Measurements from ENCODE around the gene MYZAP.
A peak's percentile ranks its signal among the peaks of the same experiment; 100 is the strongest.

The MYZAP gene

DNA sequence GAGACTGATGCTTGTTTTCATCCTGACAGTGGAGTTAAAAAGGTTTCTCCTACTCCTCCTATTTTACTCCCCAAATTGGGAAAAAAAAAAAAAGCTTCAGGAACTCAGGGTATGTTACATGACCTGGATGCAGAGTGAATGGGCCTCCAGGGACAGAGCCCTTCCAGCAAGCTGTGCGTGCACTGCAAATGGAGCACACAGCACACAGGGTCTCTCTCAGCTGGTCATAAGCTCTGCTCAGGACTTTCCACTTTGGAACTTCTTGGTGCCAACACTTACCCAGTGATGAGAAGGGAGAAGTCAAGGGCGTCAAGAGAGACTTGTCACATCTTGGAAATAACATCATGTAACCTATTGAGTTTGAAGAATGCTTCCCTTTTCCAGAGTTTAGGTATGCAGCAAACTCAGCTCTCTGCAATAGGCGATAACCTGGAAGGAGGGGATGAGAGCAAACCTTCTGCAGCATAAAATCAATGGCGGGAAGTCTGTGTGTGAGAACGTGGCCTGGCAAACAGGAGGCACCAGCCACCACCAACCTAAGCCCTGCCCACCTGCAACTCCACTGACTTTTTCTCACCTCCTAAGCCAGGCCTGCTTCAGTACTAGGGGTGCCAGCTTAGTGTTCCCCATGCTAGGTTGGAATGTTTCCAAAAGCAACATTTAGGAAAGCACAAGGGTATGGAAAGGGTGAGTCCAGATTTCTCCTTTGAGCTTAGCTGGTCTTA lies 39.8 kb downstream of the MYZAP start:
- peak; percentile 16 for DNase-seq

DNA sequence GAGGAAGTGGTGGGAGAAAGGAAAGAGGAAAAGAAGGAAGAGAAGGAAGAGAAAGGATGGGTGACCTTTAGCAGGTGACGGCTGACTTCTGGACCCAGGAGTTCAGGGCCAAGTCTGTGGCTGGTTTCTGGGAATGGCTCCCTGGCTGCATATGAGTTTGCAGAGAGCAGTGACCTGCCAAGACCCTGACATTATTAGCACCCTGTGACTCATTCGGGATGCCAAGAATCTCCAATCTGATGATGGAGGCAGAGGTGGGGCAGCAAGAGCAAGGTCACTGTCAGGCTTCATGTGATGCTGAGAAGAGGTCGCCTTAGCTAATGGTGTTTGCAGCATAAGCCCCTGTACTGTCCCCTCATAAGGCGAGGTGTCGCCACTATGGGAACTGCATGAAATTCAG lies 42.6 kb downstream of the MYZAP start:
- no peak for DNase-seq

DNA sequence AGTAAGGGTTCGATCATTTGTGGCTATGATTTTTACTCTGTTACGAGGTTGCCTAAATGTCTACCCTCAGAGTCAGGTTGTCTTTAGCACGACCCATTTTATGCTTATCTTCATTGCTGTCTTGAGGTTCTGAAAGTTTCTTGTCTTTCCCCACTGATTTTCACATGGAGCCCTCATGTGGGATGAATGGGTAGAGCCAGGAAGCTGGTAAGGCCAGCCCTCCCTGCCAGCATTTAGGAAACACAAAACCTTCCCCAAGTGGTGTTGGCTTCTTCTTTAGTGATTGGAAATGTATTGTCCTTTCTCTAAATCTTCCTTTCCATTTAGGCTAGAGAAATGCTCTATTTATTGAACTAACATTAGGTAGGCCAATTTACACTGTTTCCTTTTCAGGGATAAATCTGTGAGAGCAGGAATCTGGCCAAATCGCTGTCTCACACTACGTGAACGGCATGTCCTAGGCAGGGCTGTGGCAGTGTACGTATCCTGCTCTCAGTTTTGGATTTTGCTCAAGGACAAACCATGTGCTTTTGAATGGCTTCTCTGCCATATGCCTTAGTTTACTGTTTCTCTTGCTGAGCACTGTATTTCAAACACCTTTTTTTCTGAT lies 43.7 kb downstream of the MYZAP start:
- no peak for DNase-seq

DNA sequence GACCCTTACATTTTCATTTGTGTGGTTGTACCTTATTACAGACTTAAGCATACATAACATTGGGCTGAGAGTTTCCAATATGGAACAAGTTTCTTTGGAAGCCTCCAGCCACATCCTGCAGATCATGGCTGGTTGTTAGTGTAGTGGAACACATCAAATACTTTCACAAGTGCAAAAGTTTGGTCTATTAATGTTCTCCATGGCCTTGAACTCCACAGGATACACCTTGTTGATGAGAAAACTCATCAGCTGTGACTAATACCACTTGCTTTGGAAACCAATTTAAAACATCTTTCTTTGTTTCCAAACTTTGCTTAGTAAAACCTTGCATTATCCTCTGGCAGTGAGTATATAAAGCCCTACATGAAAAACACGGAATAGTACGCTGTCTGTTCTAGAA lies 46.1 kb downstream of the MYZAP start:
- DNase-seq = no peak

DNA sequence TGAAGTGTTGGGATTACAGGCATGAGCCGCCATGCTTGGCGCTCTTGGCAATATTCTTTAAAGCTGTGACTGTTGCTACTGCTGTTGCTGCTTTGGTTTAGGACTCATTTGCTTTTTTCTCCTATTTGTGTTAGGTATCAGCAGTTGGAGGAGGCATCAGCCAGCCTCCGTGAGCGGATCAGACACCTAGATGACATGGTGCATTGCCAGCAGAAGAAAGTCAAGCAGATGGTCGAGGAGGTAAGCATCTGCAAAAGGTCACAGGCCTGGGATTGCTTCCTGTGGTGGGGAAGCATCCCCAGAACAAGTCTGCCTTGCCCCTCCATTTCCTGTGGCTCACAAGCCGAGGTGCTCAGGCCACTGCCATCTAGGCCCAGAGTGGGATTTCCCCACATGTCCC lies 47.6 kb downstream of the MYZAP start:
- no peak for DNase-seq

DNA sequence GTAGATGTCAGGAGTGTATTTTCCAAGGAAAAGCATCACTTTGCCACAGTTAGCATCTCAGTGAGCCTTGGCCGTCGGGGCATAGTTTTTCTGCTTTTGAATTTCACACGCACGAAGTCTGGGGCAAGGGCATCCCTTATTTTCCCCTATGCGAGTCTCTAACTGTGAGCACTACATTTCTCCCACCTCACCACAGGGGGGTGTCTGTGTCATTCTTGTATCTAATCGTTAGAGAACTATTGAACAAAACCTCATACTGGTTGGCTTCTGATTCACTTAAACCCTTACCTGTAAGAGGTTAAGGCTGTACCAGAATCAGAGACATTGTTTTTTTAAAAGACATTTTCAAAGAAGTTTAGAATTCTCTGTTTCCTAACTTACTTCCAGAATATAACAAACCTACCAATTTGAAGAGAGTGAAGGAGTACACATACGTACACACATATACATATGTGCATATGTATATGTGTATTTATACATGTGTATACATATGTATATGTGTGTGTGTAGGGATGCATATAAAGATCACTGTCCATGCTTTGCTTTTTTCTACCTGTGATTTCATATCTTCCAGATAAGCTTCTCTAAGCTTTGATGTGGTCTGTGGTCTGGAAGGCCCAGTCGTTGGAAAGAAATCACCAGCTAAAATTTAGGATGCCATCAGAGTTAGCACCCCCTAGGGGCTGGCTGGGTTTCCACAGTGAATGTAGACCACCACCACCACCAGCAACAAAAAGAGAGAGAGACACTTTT lies 49.4 kb downstream of the MYZAP start:
- DNase-seq = no peak

DNA sequence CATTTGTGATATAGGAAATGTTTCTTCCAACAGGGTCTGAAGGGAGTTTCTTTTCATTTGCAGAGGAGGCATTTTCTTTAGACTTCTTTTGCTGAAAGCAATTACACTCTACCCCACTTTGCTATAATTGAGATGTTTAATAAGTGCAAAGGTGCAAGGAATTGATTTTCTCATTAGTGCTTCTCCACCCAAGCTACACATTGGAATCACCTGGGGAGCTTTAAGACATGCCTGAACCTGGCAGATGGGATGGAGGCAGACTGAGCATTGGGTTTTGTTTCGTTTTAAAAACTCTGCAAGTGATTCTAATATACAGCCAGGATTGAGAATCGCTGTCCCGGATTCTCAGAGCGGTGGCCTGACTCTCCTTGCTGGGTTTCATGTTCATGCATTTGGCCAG lies 52.1 kb downstream of the MYZAP start:
- DNase-seq = no peak

DNA sequence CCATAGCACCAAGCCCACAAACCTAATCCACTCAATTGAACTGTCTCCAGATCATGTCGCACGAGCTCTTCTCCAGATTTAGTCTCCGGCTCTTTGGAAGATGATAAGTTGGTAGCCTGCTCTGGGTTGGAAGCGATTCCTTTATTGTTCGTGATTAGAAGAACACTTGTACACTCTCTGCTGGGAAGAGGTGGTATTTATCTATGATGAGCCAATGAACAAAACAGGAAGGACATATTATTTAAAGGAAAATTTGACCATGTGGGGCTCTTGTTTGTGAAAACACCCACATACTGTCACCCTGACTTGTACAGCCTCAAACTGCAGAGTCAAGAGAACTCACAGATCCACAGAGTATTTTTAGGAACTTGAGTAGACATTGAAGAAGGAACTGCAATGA lies 54.4 kb downstream of the MYZAP start:
- DNase-seq = no peak

DNA sequence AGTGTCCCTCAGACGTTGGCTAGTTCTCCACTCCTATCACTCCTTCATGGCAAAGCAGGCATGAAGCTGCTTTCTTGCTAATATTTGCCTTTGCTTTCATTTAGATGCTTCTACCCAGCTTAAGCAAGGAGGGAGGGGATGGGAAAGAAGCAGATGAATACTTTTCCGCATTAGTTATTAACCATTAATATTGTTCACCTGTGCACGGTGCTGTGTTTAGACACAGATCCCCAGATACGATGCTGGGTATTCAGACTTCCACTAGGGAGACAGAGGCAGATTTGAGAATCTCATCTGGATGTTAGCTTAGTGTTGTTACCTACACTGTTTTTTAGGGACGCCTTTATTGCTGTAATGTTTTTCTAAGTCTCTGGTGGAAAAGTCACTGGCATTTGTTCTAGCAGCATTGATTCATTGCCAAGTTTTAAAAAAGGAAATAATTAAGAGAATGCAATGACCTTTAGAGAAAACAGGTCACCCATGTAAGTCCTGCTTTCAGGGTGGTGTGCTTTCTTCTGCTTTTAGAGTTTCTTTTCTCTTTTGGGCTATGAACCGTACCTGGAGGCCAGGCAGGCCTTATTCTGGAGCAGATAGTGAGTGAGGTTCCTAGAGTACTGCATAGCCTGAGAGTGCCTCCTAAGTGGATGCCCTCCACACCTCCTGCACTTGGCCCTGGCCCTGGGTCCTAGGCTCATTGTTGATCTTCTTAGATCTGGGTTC lies 55.5 kb downstream of the MYZAP start:
- DNase-seq = no peak

DNA sequence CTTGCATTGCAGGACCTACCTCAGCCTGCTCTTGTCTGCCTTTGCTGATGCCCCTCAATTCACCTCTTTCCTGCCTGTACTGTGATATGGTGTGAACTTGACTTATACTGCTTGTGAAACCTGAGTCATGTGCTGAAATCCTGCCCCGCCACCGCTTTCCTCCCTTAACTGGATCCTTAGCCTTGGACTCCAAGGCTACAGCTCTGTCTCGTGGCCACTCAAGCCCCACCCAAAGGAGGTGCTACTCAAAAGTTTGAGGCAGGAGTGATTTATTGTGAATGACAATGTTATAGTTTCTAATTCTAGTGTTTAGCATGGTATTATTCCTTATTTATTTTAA lies 56.1 kb downstream of the MYZAP start:
- peak; percentile 61 for DNase-seq

DNA sequence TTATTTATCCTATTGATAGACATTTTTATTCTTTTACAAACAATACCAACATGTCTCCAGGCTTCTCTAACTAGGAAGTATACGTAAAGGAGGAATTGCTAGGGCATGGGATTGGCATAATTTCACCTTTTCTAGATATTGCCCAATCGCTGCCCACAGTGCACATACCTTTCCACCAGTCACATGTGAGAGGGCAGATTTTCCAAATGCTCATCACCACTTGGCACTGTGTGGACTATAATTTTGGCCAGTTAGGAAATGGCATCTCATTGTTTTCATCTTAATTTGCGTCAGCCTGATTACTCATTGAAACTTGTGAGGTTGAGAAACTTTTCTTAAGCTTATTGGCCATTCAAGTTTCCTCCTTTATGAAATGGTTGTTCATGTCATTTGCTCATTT lies 57.4 kb downstream of the MYZAP start:
- DNase-seq = no peak

DNA sequence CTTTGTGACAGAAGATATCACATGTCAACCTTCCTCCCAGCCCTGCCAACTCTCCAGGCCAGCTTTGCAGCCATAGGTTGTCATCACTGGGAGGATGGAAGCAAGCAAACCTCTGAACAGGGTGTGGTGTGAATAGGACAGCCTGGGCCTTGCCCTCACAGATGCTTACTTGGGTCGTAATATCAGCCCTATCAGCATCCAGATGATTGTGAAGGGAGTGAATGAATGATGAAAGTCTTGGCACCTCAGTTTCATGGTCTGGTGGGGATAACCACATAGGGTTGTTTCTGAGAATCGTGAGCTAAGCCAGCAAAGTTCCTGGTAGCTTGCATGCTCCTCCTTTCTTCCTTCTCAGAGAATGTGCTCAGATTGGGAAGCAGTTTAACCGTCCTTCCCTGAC lies 59.7 kb downstream of the MYZAP start:
- no peak for DNase-seq

DNA sequence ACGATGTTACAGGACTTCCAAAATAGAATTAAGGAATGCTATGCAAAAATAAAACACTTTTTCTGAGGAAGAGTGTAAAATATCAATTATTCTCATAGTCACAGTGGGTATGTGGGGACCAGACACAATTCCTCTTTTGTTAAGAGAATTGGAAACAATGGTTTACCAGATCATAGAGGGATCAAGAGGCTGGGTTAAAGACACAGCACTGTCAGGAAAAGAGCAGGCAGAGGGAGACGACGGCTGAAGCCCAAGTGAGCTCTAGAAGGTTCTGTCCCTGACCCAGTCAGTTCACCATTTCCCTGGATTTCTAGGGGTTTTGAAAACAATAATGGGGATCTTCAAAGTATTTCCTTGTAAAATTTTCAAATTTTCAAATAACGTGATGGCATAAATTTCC lies 60.8 kb downstream of the MYZAP start:
- DNase-seq = no peak

DNA sequence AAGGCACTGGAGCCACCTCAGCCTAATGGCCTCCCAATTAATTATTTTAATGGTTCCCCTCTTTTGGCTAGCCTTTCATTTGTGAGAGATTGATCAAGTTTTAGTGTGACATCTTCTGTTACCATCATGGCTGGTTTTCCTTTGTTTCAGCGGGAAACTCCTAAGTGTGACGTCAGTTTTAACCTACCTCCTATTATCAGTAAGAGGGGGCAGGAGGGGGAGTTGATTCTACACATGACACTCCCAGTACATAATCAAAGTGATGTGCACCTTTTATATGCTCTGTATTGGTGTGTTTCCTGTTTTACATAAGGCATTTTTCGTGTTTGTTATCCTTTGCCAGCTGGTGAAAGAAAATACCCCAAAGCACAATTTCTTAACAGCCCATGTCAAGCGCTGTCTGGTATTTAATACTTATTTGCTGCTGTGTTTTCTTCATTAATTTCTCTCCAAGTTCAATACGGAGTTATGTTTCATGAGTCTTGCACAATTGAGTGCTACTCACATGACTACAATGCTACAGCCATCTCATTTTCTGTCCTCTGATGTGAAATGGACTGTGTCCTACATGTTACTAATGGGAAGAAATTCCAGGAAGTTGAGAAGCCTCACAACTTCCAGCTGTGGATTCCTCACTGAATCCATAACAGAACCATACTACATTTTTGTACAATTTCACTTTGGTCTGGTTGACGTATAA lies 62.6 kb downstream of the MYZAP start:
- no peak for DNase-seq

DNA sequence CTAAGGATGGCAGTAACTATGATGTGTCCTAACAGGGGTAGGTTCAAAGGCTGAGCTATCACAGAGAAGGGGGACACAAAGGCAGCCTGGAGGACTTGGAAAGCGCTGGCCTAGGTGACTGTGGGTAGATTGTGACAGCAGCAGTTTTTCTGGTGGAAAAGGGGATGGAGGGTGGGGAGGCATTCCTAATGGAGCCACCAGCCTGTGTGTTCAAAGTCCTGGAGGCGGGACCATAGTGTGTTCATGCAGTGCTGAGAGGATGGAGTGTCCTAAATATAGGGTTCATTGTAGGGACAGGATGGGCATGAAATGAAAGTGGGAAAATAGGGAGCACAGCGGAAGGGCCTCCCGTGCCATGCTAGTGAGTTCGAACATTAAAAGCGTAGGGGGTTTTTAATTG lies 63.3 kb downstream of the MYZAP start:
- no peak for DNase-seq

DNA sequence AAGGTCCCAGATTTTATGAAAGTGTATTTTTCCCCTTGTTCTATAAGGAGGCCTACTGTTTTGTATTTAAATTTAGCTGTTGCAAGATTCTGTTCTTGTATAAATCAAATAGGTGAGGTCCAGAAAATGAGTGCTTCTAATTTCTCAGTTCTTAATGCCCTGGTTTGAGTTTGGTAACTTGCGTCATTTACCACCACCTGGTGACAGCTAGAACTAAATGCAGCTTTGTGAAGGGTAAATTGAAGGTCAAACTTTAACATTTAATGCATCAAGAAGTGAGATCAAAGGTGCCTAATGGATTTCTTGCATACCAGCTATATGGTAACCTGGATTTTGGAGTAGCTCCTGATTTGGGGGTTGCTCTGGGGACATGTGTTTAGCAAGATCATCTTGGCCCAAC lies 64.1 kb downstream of the MYZAP start:
- no peak for DNase-seq

DNA sequence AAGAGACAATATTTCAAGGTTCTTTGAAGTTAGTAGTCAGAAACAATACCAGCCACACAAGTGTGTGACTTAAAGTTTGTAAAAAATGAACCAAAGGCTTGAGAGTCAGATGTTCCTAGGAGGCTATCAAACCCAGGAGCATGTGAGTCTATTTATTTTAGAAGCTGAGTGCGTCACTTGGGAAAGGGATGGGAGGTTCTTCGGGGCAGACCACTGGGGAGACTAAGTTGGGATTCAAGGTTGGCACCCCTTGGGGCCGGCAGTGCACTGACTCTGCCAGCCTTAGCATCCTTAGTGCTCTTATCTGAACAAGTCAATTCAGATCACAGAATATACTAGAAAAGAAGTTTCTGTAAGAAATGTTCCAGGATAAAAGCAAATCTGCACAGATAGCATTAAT lies 64.7 kb downstream of the MYZAP start:
- DNase-seq = no peak

DNA sequence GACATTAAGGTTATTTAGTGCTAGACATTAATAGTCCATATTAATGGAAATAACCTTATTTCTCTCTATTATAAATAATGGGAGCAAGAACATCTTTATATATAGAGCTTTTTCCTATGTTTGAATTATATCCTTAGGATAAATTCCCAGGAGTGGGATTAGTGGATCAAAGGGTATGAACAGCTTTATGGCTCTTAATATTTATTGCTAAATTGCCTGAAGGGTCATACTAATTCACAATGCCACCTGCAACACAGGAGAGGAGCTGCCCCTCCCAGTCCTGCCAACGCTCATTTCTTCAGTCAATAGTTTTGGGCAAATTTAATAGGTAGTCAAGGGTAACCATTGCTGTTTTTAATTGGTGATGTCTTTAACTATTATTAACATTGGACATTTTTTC lies 65.9 kb downstream of the MYZAP start:
- DNase-seq = no peak

DNA sequence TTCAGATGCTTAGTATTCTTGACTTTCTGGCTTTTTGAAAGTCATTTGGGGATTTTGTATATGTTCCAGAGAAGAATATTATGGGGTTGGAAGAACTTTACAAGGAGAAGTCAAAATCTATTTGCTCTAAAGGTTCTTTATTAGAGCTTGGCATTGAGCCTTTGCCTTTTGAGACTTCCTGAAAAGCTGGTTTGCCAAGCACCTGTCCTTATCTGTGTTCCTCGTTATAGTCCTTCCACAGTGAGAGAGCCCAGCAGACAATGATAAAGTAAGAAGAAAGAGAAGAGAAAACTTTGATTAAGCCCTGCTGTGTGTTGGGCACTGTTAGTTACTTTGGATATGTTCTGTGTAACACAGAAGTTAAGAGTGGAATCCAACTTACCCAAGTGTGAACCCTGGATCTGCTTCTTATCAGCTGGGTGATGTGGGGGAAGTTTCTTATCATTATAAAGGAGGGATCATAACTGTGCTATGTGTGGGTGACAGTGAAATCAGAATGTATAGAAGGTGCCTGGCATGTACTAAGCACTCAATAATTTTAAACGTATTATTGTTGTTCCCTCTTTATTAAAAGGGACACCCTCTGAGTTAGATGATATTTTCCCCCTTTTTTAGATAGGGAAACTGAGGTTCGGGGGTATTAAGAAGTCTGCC lies 70.5 kb downstream of the MYZAP start:
- no peak for DNase-seq

DNA sequence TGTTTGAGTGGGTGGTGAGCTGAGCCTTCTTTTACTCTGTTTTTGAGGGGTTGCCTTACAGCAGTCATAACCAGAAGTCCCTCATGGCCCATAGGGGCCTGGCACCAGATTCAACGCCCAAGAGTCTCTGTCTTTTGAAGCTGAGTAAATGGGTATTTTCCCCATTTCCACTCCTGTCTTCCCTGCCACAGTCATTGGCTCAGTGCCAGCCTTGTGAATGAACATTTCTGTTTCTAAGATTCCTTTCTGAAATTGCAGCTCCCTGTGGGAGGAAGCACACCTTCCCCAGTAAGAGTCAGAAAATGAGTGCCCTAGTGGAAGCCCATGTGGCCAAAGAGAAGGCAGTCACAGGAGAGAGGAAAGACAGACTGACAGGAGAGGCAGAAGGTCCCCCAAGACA lies 71.1 kb downstream of the MYZAP start:
- no peak for DNase-seq

DNA sequence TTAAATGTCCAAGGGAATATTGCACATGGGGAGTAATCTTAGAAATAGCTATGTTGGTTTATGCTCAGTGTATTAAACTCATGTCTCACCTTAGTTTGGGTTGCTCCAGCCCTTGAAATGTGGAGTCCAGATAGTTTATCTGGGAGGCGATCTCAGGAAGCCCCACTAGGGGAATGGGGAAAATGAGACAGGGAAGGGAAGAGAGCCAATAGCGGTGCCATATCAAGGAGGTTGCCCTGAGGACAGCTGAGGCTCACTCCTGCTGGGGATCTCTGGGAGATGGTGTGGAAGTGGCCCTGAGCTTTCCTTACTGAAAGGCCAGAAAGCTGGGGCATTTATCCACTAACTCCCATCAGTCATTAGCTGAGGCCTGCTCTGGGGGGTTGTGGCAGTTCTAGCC lies 71.6 kb downstream of the MYZAP start:
- no peak for DNase-seq

DNA sequence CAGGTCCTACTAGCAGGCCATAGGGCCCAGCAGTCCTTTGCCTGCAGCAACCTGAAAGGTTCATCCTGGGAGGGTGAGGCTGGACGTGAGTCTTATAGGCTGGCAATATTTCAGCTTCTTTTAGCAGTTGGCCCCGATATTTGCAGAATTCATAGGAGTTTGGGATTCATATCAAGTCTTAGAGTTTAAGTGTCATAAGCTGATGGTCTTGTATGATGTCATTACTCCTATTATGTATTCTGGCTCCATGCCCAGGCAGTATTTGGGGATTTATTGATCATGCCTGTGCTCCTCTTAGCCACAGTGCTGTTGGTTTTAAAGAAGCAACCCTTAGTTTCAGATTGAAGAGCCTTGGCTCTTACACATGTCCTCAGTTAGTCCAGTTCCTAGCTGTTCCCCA lies 73.5 kb downstream of the MYZAP start:
- DNase-seq = no peak

DNA sequence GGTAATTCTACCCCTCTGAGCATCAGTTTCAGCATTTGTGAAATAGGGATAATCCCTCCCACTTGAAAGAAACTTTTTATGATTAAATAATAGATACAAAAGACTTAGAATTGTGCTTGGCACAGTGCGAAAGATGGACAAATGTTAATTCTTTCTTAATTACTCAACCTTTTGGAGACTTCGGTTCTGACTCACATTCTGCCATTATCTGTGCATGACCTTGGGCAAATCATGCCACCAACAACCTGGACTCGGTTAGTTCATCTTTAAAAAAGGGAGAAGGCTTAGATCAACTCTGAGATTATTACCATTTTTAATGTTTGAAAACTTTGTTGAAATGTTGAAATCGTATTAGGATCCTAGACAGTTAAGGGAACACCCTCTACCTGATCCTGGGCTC lies 74.2 kb downstream of the MYZAP start:
- DNase-seq = no peak

All from islet precursor cell (in vitro differentiated cells).